ENCODE data around the gene WASF3. TPM values are rescaled to one million over a fixed set of nuclear protein-coding genes. Genes with fewer than 3 reads are reported as not detected.

Gene WASF3
- total and polyA plus RNA-seq, 12 donors: 12.6 to 63.3 (median 37.6) TPM

GRCh38 chr13:26673890-26674289, 116.4 kb downstream of the WASF3 start:
- WGBS, 4 donors: 92 to 99% (median 97%) methylated on average over 5 of the region's 5 CpGs
- intact Hi-C loops (cut with DNase I): no loop called here
- no peaks in the 10 kb centered on the region for H3K4me1 ChIP-seq (replicated peaks in 1 of 2)
- no peak overlapping the region for H3K27ac ChIP-seq
- H3K27me3 ChIP-seq: no peaks in the 10 kb centered on the region
- no peak for TF ChIP-seq POLR2A (IDR thresholded peaks at IDR 0.05)
- TF ChIP-seq CTCF (IDR thresholded peaks at IDR 0.05): no peak
- no peak for DNase-seq
- H3K9me3 ChIP-seq (replicated peaks in 1 of 3): no peaks in the 10 kb centered on the region
- no peak overlapping the region for H3K4me3 ChIP-seq
- no peaks in the 10 kb centered on the region for H3K36me3 ChIP-seq (replicated peaks in 1 of 2)

DNA sequence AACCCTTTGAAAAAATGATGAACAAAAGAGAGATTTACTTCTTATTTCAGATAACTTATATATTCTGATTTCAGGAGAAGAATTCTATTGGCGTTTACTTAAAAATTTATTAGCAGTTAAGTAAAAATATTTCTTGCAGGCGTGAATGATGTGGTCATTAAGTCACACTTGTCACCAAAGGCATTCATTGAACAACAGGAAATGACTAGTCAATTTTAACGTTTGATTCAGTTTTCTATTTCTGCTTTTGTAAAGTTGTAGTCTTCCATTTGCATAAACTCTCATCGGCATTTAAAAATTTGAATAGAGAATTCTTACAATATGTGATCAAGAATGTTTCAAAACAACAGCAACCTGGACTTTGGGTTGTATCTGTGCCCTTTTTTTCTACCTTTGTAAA, 119.7 kb downstream of the WASF3 start:
- Histone ChIP-seq H3K4me1 (replicated peaks in 1 of 2) (no peaks in the 10 kb centered on the region), H3K27me3 (no peaks in the 10 kb centered on the region), H3K4me3 (no peak overlapping the region), H3K27ac (no peak overlapping the region), H3K9me3 (replicated peaks in 1 of 3) (no peaks in the 10 kb centered on the region), H3K36me3 (replicated peaks in 1 of 2) (peaks cover 0 to 5% of the 10 kb centered on the region in 2 donors)
- intact Hi-C loops (cut with DNase I): no loop called here
- DNase-seq: no peak
- TF ChIP-seq POLR2A (IDR thresholded peaks at IDR 0.05) (no peak), CTCF (IDR thresholded peaks at IDR 0.05) (no peak)
- WGBS, 4 donors: 69 to 73% (median 71%) methylated on average over 4 of the region's 4 CpGs

- H3K4me3 ChIP-seq: no peak overlapping the region
- H3K27ac ChIP-seq: no peak overlapping the region
- 93 to 98% (median 96%) methylated on average over 5 of the region's 5 CpGs for WGBS, 4 donors
- no peak for DNase-seq
- TF ChIP-seq CTCF (IDR thresholded peaks at IDR 0.05) (no peak), POLR2A (IDR thresholded peaks at IDR 0.05) (no peak)
- no peaks in the 10 kb centered on the region for H3K4me1 ChIP-seq (replicated peaks in 1 of 2)
- H3K9me3 ChIP-seq (replicated peaks in 1 of 3): no peaks in the 10 kb centered on the region
- intact Hi-C loops (cut with DNase I): no loop called here
- peaks cover 0 to 17% of the 10 kb centered on the region in 2 donors for H3K36me3 ChIP-seq (replicated peaks in 1 of 2)
- no peaks in the 10 kb centered on the region for H3K27me3 ChIP-seq
Measured at GRCh38 chr13:26678330-26678729, 120.8 kb downstream of the WASF3 start.

GRCh38 chr13:26678796-26679195, 121.3 kb downstream of the WASF3 start:
- Histone ChIP-seq H3K27ac (no peak overlapping the region), H3K4me1 (replicated peaks in 1 of 2) (no peaks in the 10 kb centered on the region), H3K27me3 (no peaks in the 10 kb centered on the region), H3K4me3 (no peak overlapping the region), H3K9me3 (replicated peaks in 1 of 3) (no peaks in the 10 kb centered on the region), H3K36me3 (replicated peaks in 1 of 2) (peaks cover 0 to 19% of the 10 kb centered on the region in 2 donors)
- intact Hi-C loops (cut with DNase I): no loop called here
- no peak for DNase-seq
- 79 to 87% (median 85%) methylated on average over 17 of the region's 17 CpGs for WGBS, 4 donors
- TF ChIP-seq POLR2A (IDR thresholded peaks at IDR 0.05) (no peak), CTCF (IDR thresholded peaks at IDR 0.05) (no peak)
